Measurements from ENCODE around the gene PRPF40A. TPM values are rescaled to one million over a fixed set of nuclear protein-coding genes. Genes with fewer than 3 reads are reported as not detected.

Gene PRPF40A
- total RNA-seq, 1 donor from 2014 or later, result 136 TPM

- Mint-ChIP-seq H3K27ac (ENCODE audit: unreplicated experiment) (no peak overlapping the region), H3K4me3 (no peak overlapping the region), H3K36me3 (ENCODE audit: low read depth) (peaks cover 10% of the 10 kb centered on the region), H3K27me3 (ENCODE audit: low read depth) (no peaks in the 10 kb centered on the region), H3K9me3 (no peaks in the 10 kb centered on the region), H3K4me1 (no peaks in the 10 kb centered on the region)
- no peak for DNase-seq (ENCODE audit: low read depth, low spot score)
- TF ChIP-seq, protein P1, sequence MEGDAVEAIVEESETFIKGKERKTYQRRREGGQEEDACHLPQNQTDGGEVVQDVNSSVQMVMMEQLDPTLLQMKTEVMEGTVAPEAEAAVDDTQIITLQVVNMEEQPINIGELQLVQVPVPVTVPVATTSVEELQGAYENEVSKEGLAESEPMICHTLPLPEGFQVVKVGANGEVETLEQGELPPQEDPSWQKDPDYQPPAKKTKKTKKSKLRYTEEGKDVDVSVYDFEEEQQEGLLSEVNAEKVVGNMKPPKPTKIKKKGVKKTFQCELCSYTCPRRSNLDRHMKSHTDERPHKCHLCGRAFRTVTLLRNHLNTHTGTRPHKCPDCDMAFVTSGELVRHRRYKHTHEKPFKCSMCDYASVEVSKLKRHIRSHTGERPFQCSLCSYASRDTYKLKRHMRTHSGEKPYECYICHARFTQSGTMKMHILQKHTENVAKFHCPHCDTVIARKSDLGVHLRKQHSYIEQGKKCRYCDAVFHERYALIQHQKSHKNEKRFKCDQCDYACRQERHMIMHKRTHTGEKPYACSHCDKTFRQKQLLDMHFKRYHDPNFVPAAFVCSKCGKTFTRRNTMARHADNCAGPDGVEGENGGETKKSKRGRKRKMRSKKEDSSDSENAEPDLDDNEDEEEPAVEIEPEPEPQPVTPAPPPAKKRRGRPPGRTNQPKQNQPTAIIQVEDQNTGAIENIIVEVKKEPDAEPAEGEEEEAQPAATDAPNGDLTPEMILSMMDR (conservative IDR thresholded peaks at IDR 0.05), result no peak
Measured at GRCh38 chr2:152613235-152613634, 104.0 kb downstream of the PRPF40A start.

DNA sequence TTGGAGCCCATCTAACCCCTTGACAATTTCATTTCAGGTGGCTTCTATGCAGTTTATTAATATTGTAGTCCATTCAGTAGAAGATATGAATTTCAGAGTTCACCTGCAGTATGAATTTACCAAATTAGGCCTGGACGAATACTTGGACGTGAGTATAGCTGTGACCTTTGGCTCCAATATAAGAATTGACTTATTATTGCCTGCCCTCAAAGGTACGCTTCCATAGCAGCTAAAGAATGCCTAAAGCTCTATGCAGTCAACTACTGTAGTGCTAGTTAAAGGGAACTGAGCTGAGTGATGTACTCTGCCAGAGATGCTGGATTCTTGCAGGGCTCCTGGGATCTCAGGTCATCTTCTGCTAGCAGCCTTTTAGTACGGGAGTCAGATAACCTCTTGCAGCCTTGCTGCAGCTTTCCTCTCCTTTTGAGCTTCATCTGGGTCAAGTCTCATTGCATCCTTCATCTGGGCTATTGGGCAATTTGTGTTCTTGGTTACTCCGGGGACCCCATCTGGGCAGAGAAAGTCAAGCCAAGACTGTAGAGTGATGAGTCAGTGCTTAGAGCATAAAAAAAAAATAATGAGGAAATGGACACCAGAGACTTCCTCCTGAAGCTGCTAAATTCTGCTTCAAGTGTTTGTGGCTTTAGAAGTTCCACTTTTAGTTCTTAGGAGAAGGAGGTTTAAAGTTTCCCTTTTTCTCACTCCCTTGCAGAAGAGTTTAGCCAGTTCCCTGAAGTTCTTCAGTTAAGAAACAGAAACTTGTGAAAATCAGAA is 105.6 kb downstream of the PRPF40A start:
- DNase-seq (ENCODE audit: low read depth, low spot score), result no peak
- H3K4me1 Mint-ChIP-seq, result no peaks in the 10 kb centered on the region
- H3K27ac Mint-ChIP-seq (ENCODE audit: unreplicated experiment), result no peak overlapping the region
- peaks cover 10% of the 10 kb centered on the region for H3K36me3 Mint-ChIP-seq (ENCODE audit: low read depth)
- no peak overlapping the region for H3K4me3 Mint-ChIP-seq
- no peaks in the 10 kb centered on the region for H3K9me3 Mint-ChIP-seq
- no peaks in the 10 kb centered on the region for H3K27me3 Mint-ChIP-seq (ENCODE audit: low read depth)
- TF ChIP-seq, protein P1 (conservative IDR thresholded peaks at IDR 0.05), result no peak

DNA sequence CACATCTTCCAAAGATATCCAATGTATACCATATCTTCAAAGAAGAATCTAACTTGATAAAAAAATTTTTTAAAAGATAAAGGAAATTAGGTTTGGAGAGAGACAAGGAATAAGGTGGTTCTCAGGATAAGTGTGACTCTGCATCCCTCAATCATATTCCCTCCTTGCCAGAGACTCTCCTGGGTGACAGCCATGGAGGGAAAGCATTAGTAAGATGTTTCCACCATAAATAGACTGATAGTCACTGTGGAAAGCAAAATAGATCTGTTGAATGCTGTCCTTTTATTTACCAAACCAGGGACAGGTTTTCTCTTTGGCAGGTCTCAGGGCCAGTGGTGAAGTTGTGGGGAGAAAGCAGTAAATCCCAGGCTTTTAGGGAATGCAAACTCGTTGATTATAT is 107.6 kb downstream of the PRPF40A start:
- no peak overlapping the region for H3K4me3 Mint-ChIP-seq
- DNase-seq (ENCODE audit: low read depth, low spot score), result no peak
- H3K4me1 Mint-ChIP-seq, result no peaks in the 10 kb centered on the region
- H3K36me3 Mint-ChIP-seq (ENCODE audit: low read depth), result peaks cover 9% of the 10 kb centered on the region
- TF ChIP-seq, protein P1 (conservative IDR thresholded peaks at IDR 0.05), result no peak
- H3K9me3 Mint-ChIP-seq, result no peaks in the 10 kb centered on the region
- H3K27ac Mint-ChIP-seq (ENCODE audit: unreplicated experiment), result no peak overlapping the region
- no peaks in the 10 kb centered on the region for H3K27me3 Mint-ChIP-seq (ENCODE audit: low read depth)

GRCh38 chr2:152609154-152609553 is 108.1 kb downstream of the PRPF40A start:
- H3K4me1 Mint-ChIP-seq, result no peaks in the 10 kb centered on the region
- H3K4me3 Mint-ChIP-seq, result no peak overlapping the region
- no peaks in the 10 kb centered on the region for H3K27me3 Mint-ChIP-seq (ENCODE audit: low read depth)
- no peak overlapping the region for H3K27ac Mint-ChIP-seq (ENCODE audit: unreplicated experiment)
- TF ChIP-seq, protein P1 (conservative IDR thresholded peaks at IDR 0.05), result no peak
- H3K9me3 Mint-ChIP-seq, result no peaks in the 10 kb centered on the region
- no peak for DNase-seq (ENCODE audit: low read depth, low spot score)
- peaks cover 8% of the 10 kb centered on the region for H3K36me3 Mint-ChIP-seq (ENCODE audit: low read depth)

- Mint-ChIP-seq H3K27ac (ENCODE audit: unreplicated experiment) (no peak overlapping the region), H3K4me3 (no peak overlapping the region), H3K36me3 (ENCODE audit: low read depth) (peaks cover 5% of the 10 kb centered on the region), H3K9me3 (no peaks in the 10 kb centered on the region), H3K4me1 (no peaks in the 10 kb centered on the region), H3K27me3 (ENCODE audit: low read depth) (no peaks in the 10 kb centered on the region)
- no peak for DNase-seq (ENCODE audit: low read depth, low spot score)
- TF ChIP-seq, protein P1 (conservative IDR thresholded peaks at IDR 0.05), result no peak
Measured at GRCh38 chr2:152607793-152608300, 109.4 kb downstream of the PRPF40A start.
